Panc1 (cell line): ENCODE results near the gene KCNK5. TPM values are rescaled to one million over a fixed set of nuclear protein-coding genes. Genes with fewer than 3 reads are reported as not detected.

Experiments used
- ATAC-seq: fragments of 200-7000 bp; cut with Tn5 transposase; 2 replicates; pipeline ENCODE4 v1.9.1; 2020; ENCODE audit warnings: mild to moderate bottlenecking, moderate library complexity
- BruUV-seq: library from RNA; stranded (reverse); fragments of 400-500 nt; replicated peaks from 2 replicates; lab custom pipeline; 2021; lab: Mats Ljungman, UMichigan
- CTCF ChIA-PET: fragments of 300-600 bp; sonication (Branson Sonifier 250); formaldehyde crosslinking; loops from one replicate; lab custom pipeline; 2022; ENCODE audit warnings: antibody characterized with exemption; lab: Charles Lee
- POLR2A ChIA-PET: fragments of 300-600 bp; sonication (Branson Sonifier 250); formaldehyde crosslinking; loops from one replicate; lab custom pipeline; 2022; ENCODE audit warnings: antibody characterized with exemption; lab: Charles Lee
- DNase-seq: peaks from one replicate; pipeline ENCODE4 v3.0.0-alpha.2; 2010; ENCODE audit warnings: low read depth, low spot score
- H3K27ac ChIP-seq: 2 replicates; pipeline ENCODE4 v1.5.1; 2011; ENCODE audit warnings: mild to moderate bottlenecking, low read length, inconsistent platforms
- H3K27me3 ChIP-seq: fragments of 200-500 bp; sonication (Bioruptor generic); 2 replicates; pipeline ENCODE4 v1.6.0; 2014; ENCODE audit warnings: low read length, inconsistent platforms; ENCODE audit not compliant: control insufficient read depth, insufficient read depth
- H3K36me3 ChIP-seq: fragments of 200-500 bp; sonication (Bioruptor generic); 2 replicates; pipeline ENCODE4 v1.5.1; 2014; ENCODE audit warnings: inconsistent platforms, mild to moderate bottlenecking, low read length, moderate library complexity; ENCODE audit not compliant: control insufficient read depth, insufficient read depth
- H3K4me1 ChIP-seq: 2 replicates; pipeline ENCODE4 v1.5.1; 2011; ENCODE audit warnings: inconsistent platforms, mild to moderate bottlenecking, low read length, moderate library complexity; ENCODE audit not compliant: control insufficient read depth, insufficient read depth
- H3K4me3 ChIP-seq, 2 experiments: 2 replicates each; pipeline ENCODE4 v1.5.1; 2011 to 2012; ENCODE audit warnings: low read depth in 2 of 2, low read length in 2 of 2, mild to moderate bottlenecking in 2 of 2, inconsistent platforms in 1 of 2, moderate library complexity in 1 of 2
- H3K9me3 ChIP-seq: fragments of 200-500 bp; sonication (Bioruptor generic); 2 replicates; pipeline ENCODE4 v1.5.1; 2014; ENCODE audit warnings: low read depth, mild to moderate bottlenecking, inconsistent platforms, low read length, moderate library complexity; ENCODE audit not compliant: control insufficient read depth, insufficient read depth
- CTCF ChIP-seq: fragments of 450-650 bp; IDR thresholded peaks from 2 replicates; pipeline ENCODE4 v1.5.1; 2017; ENCODE audit warnings: mild to moderate bottlenecking
- POLR2AphosphoS5 ChIP-seq: IDR thresholded peaks from 2 replicates; pipeline ENCODE4 v1.6.1; 2012; ENCODE audit warnings: mild to moderate bottlenecking, low read depth, low read length, moderate library complexity
- REST ChIP-seq, 2 experiments: IDR thresholded peaks; 2 replicates each; pipeline ENCODE4 v1.6.1; 2011 to 2012; ENCODE audit warnings: low read depth in 2 of 2, control low read depth in 1 of 2, low read length in 1 of 2, mild to moderate bottlenecking in 1 of 2, moderate library complexity in 1 of 2; ENCODE audit not compliant: insufficient read depth in 1 of 2
- SIN3A ChIP-seq: IDR thresholded peaks from 2 replicates; pipeline ENCODE4 v1.6.1; 2012; ENCODE audit warnings: low read depth, mild to moderate bottlenecking, low read length, moderate library complexity, borderline replicate concordance; ENCODE audit not compliant: insufficient read depth
- TCF7L2 ChIP-seq: IDR thresholded peaks from 2 replicates; pipeline ENCODE4 v1.6.1; 2011; ENCODE audit warnings: mild to moderate bottlenecking, low read depth, low read length, inconsistent platforms
- in situ Hi-C: cut with HindIII; loops from 2 replicates; pipeline ENCODE4 v1.10.0; 2016; ENCODE audit warnings: low sequenced_read_pairs, low pct_unique_long_range_greater_than_20kb
- intact Hi-C: fragments of 100-400 bp; cut with micrococcal nuclease; formaldehyde crosslinking; loops from one replicate; pipeline ENCODE4 v1.10.0; 2022; ENCODE audit not compliant: unreplicated experiment
- total RNA-seq: library from RNA; stranded (reverse); gene quantifications from one replicate; pipeline ENCODE4 v1.2.1, GENCODE V29; 2021; ENCODE audit not compliant: unreplicated experiment

KCNK5 gene
- total RNA-seq, 1 experiment from 2014 or later, result 0.77 TPM

- ChIA-PET POLR2A (no interaction called here), CTCF (no interaction called here)
- no peaks in the 10 kb centered on the region for H3K36me3 ChIP-seq
- H3K4me3 ChIP-seq, result no peak overlapping the region
- in situ Hi-C loops, result no loop called here
- no peak for DNase-seq
- H3K27ac ChIP-seq, result no peak overlapping the region
- no peaks in the 10 kb centered on the region for H3K9me3 ChIP-seq
- H3K4me1 ChIP-seq, result no peaks in the 10 kb centered on the region
- BruUV-seq, result no TSS peak
- no peaks in the 10 kb centered on the region; the same call in 1 of the 2 replicates for H3K27me3 ChIP-seq
- TF ChIP-seq CTCF (no peak), TCF7L2 (no peak), SIN3A (no peak), REST (IDR thresholded peaks at IDR 0.05; ENCODE audit: insufficient read depth in 1 of 2, low read depth in 2 of 2, low read length in 1 of 2) (no peak), POLR2AphosphoS5 (no peak)
- intact Hi-C loops, result no loop called here
- ATAC-seq, result peak; percentile 39; the same call in 1 of the 2 replicates
These were observed 25.7 kb downstream of the KCNK5 start for GRCh38 chr6:39203436-39204159.

DNA sequence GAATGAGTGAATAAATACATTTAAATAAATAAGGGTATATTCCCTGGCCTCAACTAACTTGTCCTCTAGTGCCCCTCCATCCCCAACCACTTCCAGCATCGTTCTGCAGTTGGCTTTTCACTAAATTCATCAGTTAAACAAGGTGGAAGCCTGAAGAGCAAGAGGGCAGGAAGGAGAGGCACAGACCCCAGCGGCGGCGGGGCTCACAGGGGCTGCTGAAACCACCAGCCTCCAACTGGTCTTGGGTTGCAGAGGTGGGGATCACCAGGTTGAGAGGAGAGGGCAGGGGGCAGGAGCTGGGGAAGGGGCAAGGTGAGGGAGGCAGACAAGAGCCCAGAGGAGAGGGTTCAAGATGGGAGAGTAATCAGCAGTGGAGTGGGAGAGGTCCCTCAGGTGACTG lies 27.1 kb downstream of the KCNK5 start:
- no TSS peak for BruUV-seq
- H3K27me3 ChIP-seq, result no peaks in the 10 kb centered on the region; the same call in 1 of the 2 replicates
- H3K4me3 ChIP-seq, result no peak overlapping the region
- in situ Hi-C loops (no loop called here), intact Hi-C loops (no loop called here)
- ChIA-PET CTCF (interaction anchor here (0.6 kb wide), 1 partner anchor 527 kb away, joined by 10 read pairs; no protein-coding TSS in a partner anchor), POLR2A (no interaction called here)
- H3K27ac ChIP-seq, result no peak overlapping the region
- DNase-seq, result no peak
- TF ChIP-seq SIN3A (no peak), TCF7L2 (no peak)
- no peak for ATAC-seq
- H3K4me1 ChIP-seq, result no peaks in the 10 kb centered on the region
- H3K9me3 ChIP-seq, result no peaks in the 10 kb centered on the region
- no peaks in the 10 kb centered on the region for H3K36me3 ChIP-seq

DNA sequence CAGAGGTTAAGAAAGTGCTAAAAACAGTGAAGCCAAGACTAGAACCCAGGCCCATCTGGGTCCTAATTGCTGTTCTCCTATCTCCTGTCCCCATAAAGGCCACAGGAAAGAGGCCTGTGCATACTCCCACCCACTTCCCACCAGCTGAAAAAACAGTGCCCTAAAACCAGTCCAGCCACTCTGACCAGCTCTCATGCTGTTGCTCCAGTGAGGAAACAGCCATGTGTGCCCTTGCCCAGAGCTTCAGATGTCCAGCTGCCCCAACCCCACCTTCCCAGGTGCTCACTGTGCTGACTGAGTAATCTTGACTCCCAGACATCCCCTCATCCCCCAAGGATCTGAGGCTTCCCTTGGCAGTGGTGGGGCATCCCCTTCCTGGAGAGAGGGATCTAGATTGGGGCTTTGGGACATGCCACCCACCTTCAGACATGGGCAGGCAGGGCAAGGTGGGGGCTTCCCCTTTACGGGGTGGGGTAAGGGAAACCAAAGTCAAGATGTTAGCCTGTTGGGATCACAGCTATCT lies 28.7 kb downstream of the KCNK5 start:
- H3K4me3 ChIP-seq, result no peak overlapping the region
- ChIA-PET POLR2A (no interaction called here), CTCF (no interaction called here)
- H3K36me3 ChIP-seq, result no peaks in the 10 kb centered on the region
- H3K4me1 ChIP-seq, result no peaks in the 10 kb centered on the region
- in situ Hi-C loops, result no loop called here
- BruUV-seq, result no TSS peak
- no peak for TF ChIP-seq POLR2AphosphoS5
- intact Hi-C loops, result no loop called here
- H3K27ac ChIP-seq, result no peak overlapping the region
- ATAC-seq (no peak), DNase-seq (no peak)
- no peaks in the 10 kb centered on the region for H3K9me3 ChIP-seq
- H3K27me3 ChIP-seq, result no peaks in the 10 kb centered on the region; the same call in 1 of the 2 replicates
